Keratinocyte (primary cell): ENCODE results near the gene PSMB10.

Experiments used
- CTCF ChIP-seq, 3 experiments: IDR thresholded peaks in 1 of 3; conservative IDR thresholded peaks in 1 of 3; optimal IDR thresholded peaks in 1 of 3; 2 replicates in 2 of 3; 3 replicates in 1 of 3; pipeline versions ENCODE3 to v1.5.1; 2011; ENCODE audit warnings: low read length in 3 of 3, mild to moderate bottlenecking in 3 of 3, moderate library complexity in 2 of 3, control low read depth in 1 of 3, inconsistent platforms in 1 of 3; ENCODE audit not compliant: insufficient read depth in 2 of 3; ENCODE audit errors: extremely low read depth in 1 of 3
- EZH2 ChIP-seq: IDR thresholded peaks from one replicate; pipeline ENCODE4 v1.6.1; 2012; ENCODE audit warnings: inconsistent platforms, mild to moderate bottlenecking, low read length, moderate library complexity

GRCh38 chr16:67914758-67915495 is 21.7 kb downstream of the PSMB10 start:
- TF ChIP-seq CTCF (optimal IDR thresholded peaks at IDR 0.05 in 1 of 3, IDR thresholded peaks at IDR 0.05 in 1 of 3, conservative IDR thresholded peaks at IDR 0.05 in 1 of 3; ENCODE audit: extremely low read depth in 1 of 3, insufficient read depth in 2 of 3, low read length in 3 of 3) (no peak), EZH2 (no peak)
